ENCODE data around the gene LAMC1. TPM values are rescaled to one million over a fixed set of nuclear protein-coding genes. Genes with fewer than 3 reads are reported as not detected.

Gene LAMC1
- total RNA-seq, 2 experiments from 2014 or later, result not detected

DNA sequence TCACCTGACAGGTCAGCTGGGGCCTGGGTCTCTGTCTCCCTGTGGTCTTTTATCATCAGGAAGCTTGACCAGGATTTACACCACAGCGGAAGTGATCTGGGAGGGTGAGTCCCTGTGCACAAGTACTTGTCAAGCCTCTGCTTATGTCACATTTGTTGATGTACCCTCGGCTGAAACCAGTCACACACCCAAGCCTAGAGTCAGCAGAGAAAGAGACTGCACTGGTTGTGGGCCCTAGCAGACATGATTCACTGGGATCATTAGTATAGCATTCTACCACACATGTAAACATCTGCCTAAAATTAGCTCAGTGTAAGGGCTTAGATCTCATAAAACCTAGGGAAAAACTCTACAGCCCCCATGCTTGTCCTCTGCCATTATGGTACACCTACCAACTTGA, 83.5 kb downstream of the LAMC1 start:
- Histone ChIP-seq H3K4me1 (ENCODE audit: insufficient read depth, low read length) (no peaks in the 10 kb centered on the region), H3K9me3 (ENCODE audit: control insufficient read depth in 1 of 2, insufficient read depth in 1 of 2, low read length in 2 of 2) (no peaks in the 10 kb centered on the region), H3K27ac (ENCODE audit: low read depth in 1 of 2, low read length in 2 of 2) (no peak overlapping the region), H3K27me3 (ENCODE audit: control insufficient read depth in 1 of 2, insufficient read depth in 2 of 2, low read length in 2 of 2) (no peaks in the 10 kb centered on the region), H3K4me3 (ENCODE audit: low read length) (no peak overlapping the region), H3K36me3 (ENCODE audit: insufficient read depth, low read length) (no peaks in the 10 kb centered on the region)
- DNase-seq (no peak), ATAC-seq (ENCODE audit: poor library complexity) (no peak)
- H3K27me3 Mint-ChIP-seq, result peaks cover 25% of the 10 kb centered on the region
- no peaks in the 10 kb centered on the region for H3K4me1 Mint-ChIP-seq (ENCODE audit: low read depth)
- H3K4me3 Mint-ChIP-seq, result no peak overlapping the region
- ChIA-PET POLR2A (interaction anchor here (0.5 kb wide), 1 partner anchor 39 kb away, joined by 3 read pairs; no protein-coding TSS in a partner anchor), CTCF (no interaction called here)
- no peaks in the 10 kb centered on the region for H3K36me3 Mint-ChIP-seq (ENCODE audit: low read depth)
- intact Hi-C loops (cut with DNase I, micrococcal nuclease), result no loop called here
- H3K9me3 Mint-ChIP-seq, result no peaks in the 10 kb centered on the region
- TF ChIP-seq, protein P1, sequence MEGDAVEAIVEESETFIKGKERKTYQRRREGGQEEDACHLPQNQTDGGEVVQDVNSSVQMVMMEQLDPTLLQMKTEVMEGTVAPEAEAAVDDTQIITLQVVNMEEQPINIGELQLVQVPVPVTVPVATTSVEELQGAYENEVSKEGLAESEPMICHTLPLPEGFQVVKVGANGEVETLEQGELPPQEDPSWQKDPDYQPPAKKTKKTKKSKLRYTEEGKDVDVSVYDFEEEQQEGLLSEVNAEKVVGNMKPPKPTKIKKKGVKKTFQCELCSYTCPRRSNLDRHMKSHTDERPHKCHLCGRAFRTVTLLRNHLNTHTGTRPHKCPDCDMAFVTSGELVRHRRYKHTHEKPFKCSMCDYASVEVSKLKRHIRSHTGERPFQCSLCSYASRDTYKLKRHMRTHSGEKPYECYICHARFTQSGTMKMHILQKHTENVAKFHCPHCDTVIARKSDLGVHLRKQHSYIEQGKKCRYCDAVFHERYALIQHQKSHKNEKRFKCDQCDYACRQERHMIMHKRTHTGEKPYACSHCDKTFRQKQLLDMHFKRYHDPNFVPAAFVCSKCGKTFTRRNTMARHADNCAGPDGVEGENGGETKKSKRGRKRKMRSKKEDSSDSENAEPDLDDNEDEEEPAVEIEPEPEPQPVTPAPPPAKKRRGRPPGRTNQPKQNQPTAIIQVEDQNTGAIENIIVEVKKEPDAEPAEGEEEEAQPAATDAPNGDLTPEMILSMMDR (IDR thresholded peaks at IDR 0.05), result no peak
- H3K27ac Mint-ChIP-seq, result no peak overlapping the region

DNA sequence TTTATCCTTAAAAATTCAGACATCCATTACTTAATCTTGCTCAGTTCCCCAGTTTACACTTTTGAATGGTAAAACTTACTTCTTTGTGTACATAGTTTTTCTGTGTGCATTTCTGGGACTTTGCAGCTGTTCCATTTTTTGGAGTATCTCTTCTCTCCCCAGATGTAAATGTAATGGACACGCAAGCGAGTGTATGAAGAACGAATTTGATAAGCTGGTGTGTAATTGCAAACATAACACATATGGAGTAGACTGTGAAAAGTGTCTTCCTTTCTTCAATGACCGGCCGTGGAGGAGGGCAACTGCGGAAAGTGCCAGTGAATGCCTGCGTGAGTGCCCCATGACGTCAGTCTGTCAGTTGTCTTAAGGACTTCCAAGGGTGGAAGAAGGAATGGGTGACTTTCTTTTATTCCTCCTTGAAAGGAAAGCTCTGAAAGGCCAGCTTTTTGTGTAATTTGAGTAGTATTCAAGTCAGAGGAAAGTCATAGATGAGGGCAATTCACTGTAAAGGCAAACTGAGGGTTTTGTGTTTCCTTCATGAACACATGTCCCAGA, 87.2 kb downstream of the LAMC1 start:
- Mint-ChIP-seq H3K27ac (no peak overlapping the region), H3K4me3 (no peak overlapping the region), H3K9me3 (no peaks in the 10 kb centered on the region), H3K36me3 (ENCODE audit: low read depth) (no peaks in the 10 kb centered on the region), H3K4me1 (ENCODE audit: low read depth) (no peaks in the 10 kb centered on the region), H3K27me3 (peaks cover 19% of the 10 kb centered on the region)
- no peak for DNase-seq
- intact Hi-C loops (cut with DNase I, micrococcal nuclease), result no loop called here
- Histone ChIP-seq H3K27me3 (ENCODE audit: control insufficient read depth in 1 of 2, insufficient read depth in 2 of 2, low read length in 2 of 2) (no peaks in the 10 kb centered on the region), H3K9me3 (ENCODE audit: control insufficient read depth in 1 of 2, insufficient read depth in 1 of 2, low read length in 2 of 2) (no peaks in the 10 kb centered on the region), H3K36me3 (ENCODE audit: insufficient read depth, low read length) (no peaks in the 10 kb centered on the region), H3K4me1 (ENCODE audit: insufficient read depth, low read length) (no peaks in the 10 kb centered on the region), H3K4me3 (ENCODE audit: low read length) (no peak overlapping the region), H3K27ac (ENCODE audit: low read depth in 1 of 2, low read length in 2 of 2) (no peak overlapping the region)
- no peak for ATAC-seq (ENCODE audit: poor library complexity)
- TF ChIP-seq, protein P1 (IDR thresholded peaks at IDR 0.05), result no peak
- ChIA-PET POLR2A (no interaction called here), CTCF (no interaction called here)

- H3K9me3 ChIP-seq (ENCODE audit: control insufficient read depth in 1 of 2, insufficient read depth in 1 of 2, low read length in 2 of 2), result no peaks in the 10 kb centered on the region
- intact Hi-C loops (cut with DNase I, micrococcal nuclease), result no loop called here
- H3K4me3 ChIP-seq (ENCODE audit: low read length), result no peak overlapping the region
- Mint-ChIP-seq H3K27me3 (peaks cover 5% of the 10 kb centered on the region), H3K36me3 (ENCODE audit: low read depth) (no peaks in the 10 kb centered on the region), H3K4me3 (no peak overlapping the region), H3K27ac (no peak overlapping the region), H3K9me3 (no peaks in the 10 kb centered on the region), H3K4me1 (ENCODE audit: low read depth) (no peaks in the 10 kb centered on the region)
- ATAC-seq (ENCODE audit: poor library complexity) (no peak), DNase-seq (no peak)
- TF ChIP-seq, protein P1 (IDR thresholded peaks at IDR 0.05), result no peak
- H3K36me3 ChIP-seq (ENCODE audit: insufficient read depth, low read length), result no peaks in the 10 kb centered on the region
- CTCF ChIA-PET, result no interaction called here
- H3K4me1 ChIP-seq (ENCODE audit: insufficient read depth, low read length), result no peaks in the 10 kb centered on the region
- no peaks in the 10 kb centered on the region for H3K27me3 ChIP-seq (ENCODE audit: control insufficient read depth in 1 of 2, insufficient read depth in 2 of 2, low read length in 2 of 2)
- H3K27ac ChIP-seq (ENCODE audit: low read depth in 1 of 2, low read length in 2 of 2), result no peak overlapping the region
- POLR2A ChIA-PET, result no interaction called here
These were observed 91.2 kb downstream of the LAMC1 start for GRCh38 chr1:183114441-183114840.

Data from CD4-positive, alpha-beta T cell (primary cell).